ENCODE results near the gene GLO1. TPM values are rescaled to one million over a fixed set of nuclear protein-coding genes. Genes with fewer than 3 reads are reported as not detected.
A peak's percentile ranks its signal among the peaks of the same experiment; 100 is the strongest.

The GLO1 gene
- total RNA-seq = 80.8 and 81.6 TPM in 2 replicates
- long read RNA-seq, transcript GLO1-201 (6 exons, 2,012 nt) = major isoform, 584 of 610 reads
- long read RNA-seq, partial matches to known transcripts = 12 of 610 reads
- long read RNA-seq, other reads (novel, unspliced or antisense) = 13 of 610 reads

DNA sequence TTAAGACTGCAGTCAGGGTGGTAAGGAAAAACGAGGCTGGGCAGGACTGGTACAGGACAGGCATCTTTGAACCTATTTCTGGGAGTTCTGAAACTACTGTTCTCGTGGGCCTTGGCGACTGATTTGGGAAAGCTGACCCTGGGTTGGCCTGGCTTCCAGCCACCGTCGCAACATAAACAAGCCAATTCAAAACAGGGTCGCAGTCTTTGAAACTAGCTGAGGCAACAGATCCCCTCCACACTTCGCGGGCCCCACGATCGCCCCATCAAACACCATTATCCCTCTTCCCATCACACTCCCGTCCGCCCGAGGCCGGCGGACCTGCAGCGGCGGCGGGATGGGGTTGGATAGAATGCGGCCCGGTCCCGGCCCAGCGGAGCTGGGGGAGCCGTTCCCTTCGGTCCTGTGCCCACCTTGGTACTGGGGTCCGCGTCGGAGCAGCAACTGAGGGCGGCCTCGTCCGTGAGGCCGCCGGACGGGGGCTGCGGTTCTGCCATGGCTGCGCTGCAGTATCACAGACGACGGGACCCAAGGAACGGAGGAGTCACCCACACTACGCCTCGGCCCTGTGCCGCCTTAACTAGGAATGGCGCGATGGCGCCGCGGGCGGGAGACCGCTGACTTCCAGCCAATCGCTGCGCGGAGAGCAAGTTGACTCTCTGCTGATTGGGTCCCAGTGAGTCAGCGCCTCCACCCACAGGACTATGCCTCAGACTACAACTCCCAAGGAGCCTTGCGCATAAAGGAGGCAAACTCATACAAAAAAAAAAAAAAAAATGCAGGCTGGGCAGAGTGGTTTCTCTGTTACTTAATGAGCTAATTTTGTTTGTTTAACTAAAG lies at the start of gene GLO1:
Gene GLO1, minus strand, starts transcription at position 588 of the 840 bp plus-strand sequence. Its CDS starts 91 bp downstream, at position 497.
- peaks cover 10% of the 10 kb centered on the region for H3K27me3 Mint-ChIP-seq (ENCODE audit: unreplicated experiment)
- peaks cover 12% of the 10 kb centered on the region for H3K9me3 Mint-ChIP-seq (ENCODE audit: unreplicated experiment)
- no peak for TF ChIP-seq CTCF (IDR thresholded peaks at IDR 0.05)
- H3K4me1 Mint-ChIP-seq (ENCODE audit: unreplicated experiment) = peaks cover 16% of the 10 kb centered on the region
- peaks cover 17% of the 10 kb centered on the region for H3K36me3 Mint-ChIP-seq (ENCODE audit: unreplicated experiment)
- peak; percentile 98 for DNase-seq (ENCODE audit: extremely low spot score, unreplicated experiment)
- H3K4me3 Mint-ChIP-seq (ENCODE audit: unreplicated experiment) = peak within 1 kb of the TSS; percentile 86
- H3K27ac Mint-ChIP-seq (ENCODE audit: unreplicated experiment) = peak within 1 kb of the TSS; percentile 90

DNA sequence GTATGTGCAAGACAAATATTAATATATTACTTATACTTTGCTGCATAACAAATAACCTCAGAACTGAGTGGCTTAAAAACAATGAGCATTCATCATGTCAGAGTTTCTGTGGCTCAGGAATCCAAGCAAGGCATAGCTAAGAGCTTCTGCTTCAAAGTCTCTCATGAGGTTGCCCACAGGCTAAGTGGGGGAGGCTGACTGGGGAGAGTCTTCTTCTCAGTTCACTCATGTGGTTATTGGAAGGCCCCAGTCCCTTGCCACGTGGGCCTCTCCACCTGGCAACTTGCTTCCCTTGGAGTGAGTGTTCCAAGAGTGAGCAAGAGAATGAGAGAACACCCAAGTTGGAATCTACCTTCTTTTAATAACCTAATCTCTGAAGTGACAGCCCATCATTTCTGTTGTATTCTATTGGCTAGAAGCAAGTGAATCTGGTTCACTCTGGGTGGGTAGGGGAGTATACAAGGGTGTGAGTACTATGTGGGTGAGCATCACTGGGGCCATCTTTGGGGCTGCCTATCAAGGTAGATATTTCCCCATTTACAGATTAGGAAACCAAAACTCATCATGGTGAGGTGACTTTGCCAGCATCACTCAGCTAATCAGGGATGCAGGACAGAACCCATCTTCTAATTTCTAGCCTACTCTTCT lies 48.1 kb upstream of the GLO1 start:
- H3K9me3 Mint-ChIP-seq (ENCODE audit: unreplicated experiment) = no peaks in the 10 kb centered on the region
- no peak overlapping the region for H3K27ac Mint-ChIP-seq (ENCODE audit: unreplicated experiment)
- no peaks in the 10 kb centered on the region for H3K36me3 Mint-ChIP-seq (ENCODE audit: unreplicated experiment)
- no peak overlapping the region for H3K4me3 Mint-ChIP-seq (ENCODE audit: unreplicated experiment)
- DNase-seq (ENCODE audit: extremely low spot score, unreplicated experiment) = no peak
- no peaks in the 10 kb centered on the region for H3K4me1 Mint-ChIP-seq (ENCODE audit: unreplicated experiment)
- no peak for TF ChIP-seq CTCF (IDR thresholded peaks at IDR 0.05)
- H3K27me3 Mint-ChIP-seq (ENCODE audit: unreplicated experiment) = peaks cover 6% of the 10 kb centered on the region

DNA sequence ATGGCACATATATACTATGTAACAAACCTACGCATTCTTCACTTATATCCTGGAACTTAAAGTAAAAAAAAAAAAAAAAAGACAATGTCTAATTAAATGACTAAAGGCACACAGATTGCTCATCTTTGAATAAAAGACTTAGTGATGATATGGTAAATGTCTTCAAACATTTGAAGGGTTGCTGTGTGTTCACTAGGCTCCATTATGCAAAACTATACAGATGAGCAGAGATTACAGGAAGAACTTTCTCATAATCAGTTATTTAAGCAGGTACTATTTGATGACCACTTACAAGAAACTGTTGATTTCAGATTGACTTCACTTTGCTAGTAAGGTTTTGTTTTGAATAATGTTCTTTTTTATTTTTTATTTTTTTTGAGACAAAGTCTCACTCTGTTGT lies 46.5 kb upstream of the GLO1 start:
- no peaks in the 10 kb centered on the region for H3K36me3 Mint-ChIP-seq (ENCODE audit: unreplicated experiment)
- H3K27me3 Mint-ChIP-seq (ENCODE audit: unreplicated experiment) = peaks cover 14% of the 10 kb centered on the region
- H3K27ac Mint-ChIP-seq (ENCODE audit: unreplicated experiment) = no peak overlapping the region
- H3K4me1 Mint-ChIP-seq (ENCODE audit: unreplicated experiment) = no peaks in the 10 kb centered on the region
- no peak for TF ChIP-seq CTCF (IDR thresholded peaks at IDR 0.05)
- no peak overlapping the region for H3K4me3 Mint-ChIP-seq (ENCODE audit: unreplicated experiment)
- no peaks in the 10 kb centered on the region for H3K9me3 Mint-ChIP-seq (ENCODE audit: unreplicated experiment)
- DNase-seq (ENCODE audit: extremely low spot score, unreplicated experiment) = no peak

DNA sequence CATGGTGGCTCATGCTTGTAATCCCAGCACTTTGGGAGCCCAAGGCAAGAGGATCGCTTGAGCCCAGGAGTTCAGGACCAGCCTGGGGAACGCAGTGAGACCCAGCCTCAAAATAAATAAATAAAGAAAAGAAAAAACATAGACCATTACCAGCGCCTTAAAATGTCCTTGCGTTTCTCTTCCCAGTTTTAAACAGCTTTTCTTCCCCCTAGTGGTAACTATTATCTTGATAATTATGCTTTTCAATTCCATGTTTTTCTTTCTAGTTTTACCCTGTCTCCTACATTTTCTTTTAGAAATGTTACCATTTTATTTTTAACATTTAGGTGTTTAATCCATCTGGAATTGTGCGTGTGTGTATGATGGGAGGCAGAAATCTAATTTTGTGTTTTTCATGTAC lies 36.6 kb upstream of the GLO1 start:
- peaks cover 43% of the 10 kb centered on the region for H3K27me3 Mint-ChIP-seq (ENCODE audit: unreplicated experiment)
- no peak overlapping the region for H3K4me3 Mint-ChIP-seq (ENCODE audit: unreplicated experiment)
- H3K36me3 Mint-ChIP-seq (ENCODE audit: unreplicated experiment) = no peaks in the 10 kb centered on the region
- no peak for DNase-seq (ENCODE audit: extremely low spot score, unreplicated experiment)
- no peak overlapping the region for H3K27ac Mint-ChIP-seq (ENCODE audit: unreplicated experiment)
- peaks cover 7% of the 10 kb centered on the region for H3K9me3 Mint-ChIP-seq (ENCODE audit: unreplicated experiment)
- TF ChIP-seq CTCF (IDR thresholded peaks at IDR 0.05) = peak; percentile 55
- no peaks in the 10 kb centered on the region for H3K4me1 Mint-ChIP-seq (ENCODE audit: unreplicated experiment)

DNA sequence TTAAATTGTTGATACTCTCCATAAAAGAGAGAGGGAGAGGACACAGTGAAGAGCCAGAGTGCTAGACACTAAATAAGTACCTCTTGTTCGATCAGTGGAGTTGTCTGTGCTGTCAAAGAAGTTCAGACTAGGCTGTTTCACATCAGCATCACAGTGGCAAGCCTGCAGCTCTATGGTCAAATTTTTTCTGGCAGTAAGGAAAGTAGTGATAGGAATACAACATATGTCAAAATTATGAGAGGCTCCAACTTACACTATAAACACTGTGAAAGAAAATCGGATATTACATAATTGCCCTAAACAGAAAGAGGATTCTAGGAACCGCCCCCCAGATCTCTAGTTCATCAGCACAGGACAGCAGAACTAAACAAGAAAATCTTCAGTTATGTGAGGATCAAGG lies 35.3 kb upstream of the GLO1 start:
- peaks cover 40% of the 10 kb centered on the region for H3K27me3 Mint-ChIP-seq (ENCODE audit: unreplicated experiment)
- H3K36me3 Mint-ChIP-seq (ENCODE audit: unreplicated experiment) = no peaks in the 10 kb centered on the region
- peaks cover 7% of the 10 kb centered on the region for H3K9me3 Mint-ChIP-seq (ENCODE audit: unreplicated experiment)

More for the DNA sequence above, 35.3 kb upstream of the GLO1 start:
- no peak for DNase-seq (ENCODE audit: extremely low spot score, unreplicated experiment)
- TF ChIP-seq CTCF (IDR thresholded peaks at IDR 0.05) = no peak
- H3K4me1 Mint-ChIP-seq (ENCODE audit: unreplicated experiment) = no peaks in the 10 kb centered on the region
- H3K27ac Mint-ChIP-seq (ENCODE audit: unreplicated experiment) = no peak overlapping the region
- no peak overlapping the region for H3K4me3 Mint-ChIP-seq (ENCODE audit: unreplicated experiment)

Measured in osteocyte (in vitro differentiated cells).